OCI-LY7 (cell line): Measurements from ENCODE around the gene ABCC1.

Experiments used
- EZH2phosphoT487 ChIP-seq: fragments of 200-600 bp; sonication (generic); IDR thresholded peaks from 2 replicates; pipeline ENCODE4 v1.6.1; 2018; ENCODE audit warnings: low read depth, borderline replicate concordance, mild to moderate bottlenecking, mixed run types, antibody characterized with exemption, low read length, moderate library complexity, mixed read lengths
- TF ChIP-seq, protein P1 (sequence below): fragments of 200-600 bp; sonication (generic); conservative IDR thresholded peaks from 2 replicates; pipeline ENCODE4 v1.5.1; 2014; ENCODE audit warnings: mild to moderate bottlenecking, antibody characterized with exemption, low read length, moderate library complexity, mixed read lengths

DNA sequence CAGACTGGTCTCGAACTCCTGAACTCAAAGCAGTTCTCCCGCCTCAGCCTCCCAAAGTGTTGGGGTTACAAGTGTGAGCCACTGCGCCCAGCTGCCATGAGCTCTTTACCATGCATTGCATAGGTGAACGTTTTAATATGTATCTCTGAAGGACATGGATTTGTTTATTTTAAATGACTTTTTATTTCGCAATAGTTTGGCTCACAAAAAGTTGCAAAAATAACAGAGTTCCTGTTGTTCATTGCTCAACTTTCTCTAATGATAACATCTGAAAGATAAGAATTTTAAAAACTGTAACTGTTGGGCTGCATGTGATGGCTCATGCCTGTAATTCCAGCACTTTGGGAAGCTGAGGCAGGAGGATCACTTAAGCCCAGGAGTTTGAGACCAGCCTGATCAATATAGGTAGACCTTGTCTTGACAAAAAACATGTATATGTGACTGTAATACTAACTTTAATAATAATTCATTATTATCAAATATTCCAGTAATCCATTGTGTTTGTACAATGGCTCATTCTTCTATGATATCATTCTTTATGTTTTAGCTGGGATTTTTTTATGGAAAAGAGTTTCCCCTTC lies 80.1 kb downstream of the ABCC1 start:
- TF ChIP-seq, protein P1, sequence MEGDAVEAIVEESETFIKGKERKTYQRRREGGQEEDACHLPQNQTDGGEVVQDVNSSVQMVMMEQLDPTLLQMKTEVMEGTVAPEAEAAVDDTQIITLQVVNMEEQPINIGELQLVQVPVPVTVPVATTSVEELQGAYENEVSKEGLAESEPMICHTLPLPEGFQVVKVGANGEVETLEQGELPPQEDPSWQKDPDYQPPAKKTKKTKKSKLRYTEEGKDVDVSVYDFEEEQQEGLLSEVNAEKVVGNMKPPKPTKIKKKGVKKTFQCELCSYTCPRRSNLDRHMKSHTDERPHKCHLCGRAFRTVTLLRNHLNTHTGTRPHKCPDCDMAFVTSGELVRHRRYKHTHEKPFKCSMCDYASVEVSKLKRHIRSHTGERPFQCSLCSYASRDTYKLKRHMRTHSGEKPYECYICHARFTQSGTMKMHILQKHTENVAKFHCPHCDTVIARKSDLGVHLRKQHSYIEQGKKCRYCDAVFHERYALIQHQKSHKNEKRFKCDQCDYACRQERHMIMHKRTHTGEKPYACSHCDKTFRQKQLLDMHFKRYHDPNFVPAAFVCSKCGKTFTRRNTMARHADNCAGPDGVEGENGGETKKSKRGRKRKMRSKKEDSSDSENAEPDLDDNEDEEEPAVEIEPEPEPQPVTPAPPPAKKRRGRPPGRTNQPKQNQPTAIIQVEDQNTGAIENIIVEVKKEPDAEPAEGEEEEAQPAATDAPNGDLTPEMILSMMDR = no peak
- no peak for TF ChIP-seq EZH2phosphoT487
